Measurements from ENCODE around the gene RNU6-1.

RNU6-1 gene

DNA sequence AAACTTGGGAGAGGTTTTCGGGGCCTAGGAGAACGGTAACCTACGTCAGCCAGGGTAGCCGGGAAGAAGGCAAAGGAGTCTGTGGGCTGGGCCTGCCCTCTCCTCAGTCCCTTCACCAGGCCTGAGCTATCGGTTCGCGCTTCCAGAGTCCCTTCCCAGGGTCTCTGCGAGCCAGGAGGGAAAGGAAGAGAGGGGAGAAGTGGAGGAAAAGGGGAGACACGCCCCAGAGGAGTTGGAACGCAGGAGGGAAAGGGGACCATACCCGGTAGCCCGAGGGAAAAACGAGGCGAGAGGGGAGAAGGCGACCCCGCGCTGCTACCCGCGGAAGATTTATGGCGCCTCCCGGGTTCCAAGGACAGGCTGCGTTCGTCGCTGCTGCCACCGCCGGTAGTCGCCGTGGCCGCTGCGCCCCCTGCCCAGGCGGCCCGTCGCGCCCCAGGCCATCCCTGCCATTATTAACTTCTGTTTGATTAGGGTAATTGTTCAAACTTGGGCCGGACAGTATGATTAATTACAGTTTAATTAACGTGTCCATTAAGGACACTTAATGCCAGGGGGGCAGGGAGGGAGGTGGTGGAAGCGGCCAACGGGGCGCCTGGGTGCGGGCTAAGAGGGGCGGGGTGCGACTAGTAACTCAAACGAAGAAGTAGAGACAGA is 17.9 kb downstream of the RNU6-1 start:
- TF ChIP-seq, protein P1, sequence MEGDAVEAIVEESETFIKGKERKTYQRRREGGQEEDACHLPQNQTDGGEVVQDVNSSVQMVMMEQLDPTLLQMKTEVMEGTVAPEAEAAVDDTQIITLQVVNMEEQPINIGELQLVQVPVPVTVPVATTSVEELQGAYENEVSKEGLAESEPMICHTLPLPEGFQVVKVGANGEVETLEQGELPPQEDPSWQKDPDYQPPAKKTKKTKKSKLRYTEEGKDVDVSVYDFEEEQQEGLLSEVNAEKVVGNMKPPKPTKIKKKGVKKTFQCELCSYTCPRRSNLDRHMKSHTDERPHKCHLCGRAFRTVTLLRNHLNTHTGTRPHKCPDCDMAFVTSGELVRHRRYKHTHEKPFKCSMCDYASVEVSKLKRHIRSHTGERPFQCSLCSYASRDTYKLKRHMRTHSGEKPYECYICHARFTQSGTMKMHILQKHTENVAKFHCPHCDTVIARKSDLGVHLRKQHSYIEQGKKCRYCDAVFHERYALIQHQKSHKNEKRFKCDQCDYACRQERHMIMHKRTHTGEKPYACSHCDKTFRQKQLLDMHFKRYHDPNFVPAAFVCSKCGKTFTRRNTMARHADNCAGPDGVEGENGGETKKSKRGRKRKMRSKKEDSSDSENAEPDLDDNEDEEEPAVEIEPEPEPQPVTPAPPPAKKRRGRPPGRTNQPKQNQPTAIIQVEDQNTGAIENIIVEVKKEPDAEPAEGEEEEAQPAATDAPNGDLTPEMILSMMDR (IDR thresholded peaks at IDR 0.05) = no peak

DNA sequence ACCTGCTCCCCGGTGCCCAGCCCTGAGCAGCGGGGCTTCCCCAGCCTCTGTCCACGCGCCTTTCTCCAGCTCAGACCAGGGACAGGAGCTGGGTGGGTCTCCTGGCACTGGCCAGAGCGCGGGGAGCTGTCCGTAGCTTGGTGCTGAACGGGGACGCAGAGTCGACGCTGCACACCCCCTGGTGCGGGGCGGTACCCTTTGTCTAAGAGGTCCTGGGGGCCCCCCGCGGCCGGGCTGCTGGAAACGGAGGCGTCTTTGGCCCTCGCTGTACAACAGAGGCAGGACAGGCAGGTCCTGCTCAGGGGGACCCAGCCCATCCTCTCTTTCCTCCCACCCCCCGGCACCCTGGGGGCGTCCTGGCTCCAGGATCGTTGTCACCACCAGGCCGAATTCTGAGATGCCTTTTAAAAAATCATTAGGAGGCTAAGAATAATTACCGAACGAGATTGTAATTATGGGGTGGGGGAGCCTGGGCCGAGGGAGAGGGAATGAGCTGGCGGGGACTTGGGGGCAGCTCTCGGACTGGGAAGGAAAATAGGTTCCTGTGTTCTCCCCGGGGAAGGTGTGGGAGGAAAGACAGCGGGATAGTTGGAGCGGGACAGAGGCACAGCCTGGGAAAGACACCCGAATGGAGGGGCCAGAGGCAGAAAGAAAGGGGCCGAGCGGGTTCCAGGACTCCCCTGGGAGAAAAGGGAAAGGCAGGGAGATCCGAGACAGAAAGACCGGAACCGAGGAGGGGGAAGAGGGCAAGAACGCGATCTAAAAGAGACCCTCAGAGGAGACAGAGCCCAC is 18.7 kb downstream of the RNU6-1 start:
- TF ChIP-seq, protein P1 (IDR thresholded peaks at IDR 0.05) = no peak

DNA sequence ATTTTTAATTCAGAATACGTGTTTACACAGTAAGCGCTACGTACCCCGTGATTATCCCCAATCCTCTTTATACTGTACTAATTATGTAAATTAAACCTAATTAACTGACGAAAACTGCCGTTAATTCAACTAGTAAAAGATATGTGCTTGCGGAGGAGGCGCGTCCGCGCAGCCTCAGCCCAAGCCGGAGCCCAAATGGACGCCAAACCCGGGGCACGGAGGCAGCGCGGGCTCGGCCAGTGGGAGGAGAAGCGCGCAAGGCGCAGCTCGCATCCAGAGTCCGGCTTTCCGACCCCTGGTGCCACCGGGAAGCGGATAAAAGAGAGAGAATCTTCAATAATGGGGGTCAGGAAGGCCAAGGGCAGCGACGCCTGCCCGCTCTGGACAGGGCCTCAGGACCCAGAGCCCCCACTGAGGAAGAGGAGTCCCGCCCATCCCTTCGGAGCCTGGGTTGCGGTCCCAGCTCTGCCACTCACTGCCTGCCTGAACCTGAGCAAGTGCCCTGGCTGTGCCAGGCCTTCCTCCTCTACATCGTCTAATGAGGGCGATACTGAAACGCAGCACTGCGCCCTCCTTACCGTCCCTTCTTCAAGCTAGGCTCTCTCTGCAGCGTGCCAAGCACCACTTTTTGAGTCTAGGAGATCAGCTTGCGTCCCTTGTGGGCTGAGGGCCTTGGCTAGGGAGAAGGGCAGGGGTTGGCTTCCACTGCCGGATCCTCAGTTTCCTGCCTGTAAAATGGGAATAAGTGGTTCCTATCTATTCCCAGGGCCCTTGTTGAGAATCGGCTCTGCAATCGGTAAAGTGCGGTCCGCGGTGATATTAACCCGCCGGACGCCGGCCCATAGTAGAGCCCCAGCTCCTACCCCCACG is 19.5 kb downstream of the RNU6-1 start:
- TF ChIP-seq, protein P1 (IDR thresholded peaks at IDR 0.05) = no peak

DNA sequence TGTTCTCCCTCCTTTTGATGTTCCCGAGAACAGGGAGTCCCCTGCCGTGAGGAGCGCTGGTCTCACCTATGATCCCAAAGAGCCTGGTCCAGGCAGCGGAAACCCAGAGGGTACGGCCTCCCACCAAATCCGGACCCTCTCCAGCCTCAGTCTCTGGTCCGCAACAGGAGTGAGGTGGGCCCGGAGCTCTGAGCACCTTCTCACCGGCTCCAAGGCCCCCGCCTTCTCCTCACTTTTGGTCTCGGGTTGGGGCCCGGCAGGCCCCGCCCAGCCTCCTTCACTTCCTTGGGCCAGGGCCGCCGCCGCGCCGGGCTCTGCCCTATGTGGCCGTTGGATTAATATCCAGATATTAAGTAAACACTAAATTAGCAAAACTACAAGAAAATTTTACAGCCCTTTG is 20.2 kb downstream of the RNU6-1 start:
- TF ChIP-seq, protein P1 (IDR thresholded peaks at IDR 0.05) = no peak

DNA sequence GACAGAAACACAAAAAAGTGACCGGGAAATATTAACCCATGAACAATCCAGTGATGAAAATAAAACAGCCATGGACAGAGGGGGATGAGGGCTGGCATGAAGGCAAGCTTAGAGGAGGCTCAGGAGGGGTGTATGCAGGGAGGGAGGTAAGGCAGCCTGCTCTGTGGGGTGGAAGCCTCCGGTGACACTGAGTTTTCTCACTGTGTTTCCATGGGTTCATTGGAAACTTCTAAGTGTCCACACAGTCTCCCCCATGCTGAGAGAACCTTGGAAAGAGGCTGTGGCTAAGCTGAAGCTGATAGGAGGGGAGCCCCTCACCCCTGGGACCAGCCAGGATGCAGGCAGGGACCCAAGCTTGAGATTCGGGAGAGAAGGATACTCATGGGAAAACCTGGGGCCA is 21.4 kb downstream of the RNU6-1 start:
- TF ChIP-seq, protein P1 (IDR thresholded peaks at IDR 0.05) = no peak

DNA sequence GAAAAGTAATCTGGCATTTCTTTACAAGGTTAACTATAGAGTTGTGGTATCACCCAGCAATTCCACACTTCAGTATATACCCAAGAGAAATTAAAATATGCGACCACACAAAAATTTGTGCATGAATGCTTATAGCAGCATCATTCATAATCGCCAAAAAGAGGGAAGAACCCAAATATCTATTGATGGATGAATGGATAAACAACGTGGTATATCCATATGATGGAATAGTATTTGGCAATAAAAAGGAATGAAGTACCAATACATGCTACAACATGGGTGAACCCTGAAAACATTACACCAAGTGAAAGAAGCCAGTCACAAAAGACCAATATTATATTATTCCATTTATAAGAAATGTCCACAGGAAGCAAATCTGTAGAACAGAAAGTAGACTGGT is 23.2 kb downstream of the RNU6-1 start:
- TF ChIP-seq, protein P1 (IDR thresholded peaks at IDR 0.05) = no peak

GRCh38 chr15:67815036-67815592 is 24.7 kb downstream of the RNU6-1 start:
- TF ChIP-seq, protein P1 (IDR thresholded peaks at IDR 0.05) = no peak
